ENCODE results near the gene RUNX1.

GRCh38 chr21:34820051-34820450 is 229.1 kb downstream of the RUNX1 start:
- no peak for TF ChIP-seq CTCF (IDR thresholded peaks at IDR 0.05)
- TF ChIP-seq POLR2A (IDR thresholded peaks at IDR 0.05) = no peak

Data from vagina (tissue), 2 donors.